Endothelial cell of umbilical vein (primary cell): ENCODE results near the gene GRIA4.

Source experiments
- CTCF ChIP-seq, 2 donors: IDR thresholded peaks; 1 replicate in 1 of 2; 2 replicates in 1 of 2; pipeline ENCODE4 v1.5.1; 2011; ENCODE audit warnings: low read length in 2 of 2, mild to moderate bottlenecking in 2 of 2, moderate library complexity in 2 of 2, control low read depth in 1 of 2, inconsistent platforms in 1 of 2, low read depth in 1 of 2; ENCODE audit not compliant: insufficient read depth in 1 of 2; ENCODE audit errors: extremely low read depth in 1 of 2
- EZH2 ChIP-seq: IDR thresholded peaks from 2 replicates; pipeline ENCODE4 v1.6.1; 2012; ENCODE audit warnings: borderline replicate concordance, low read depth, mild to moderate bottlenecking, moderate library complexity, low read length, inconsistent platforms; ENCODE audit not compliant: severe bottlenecking
- MYC ChIP-seq: IDR thresholded peaks from one replicate; pipeline ENCODE4 v1.6.1; 2011; ENCODE audit warnings: mild to moderate bottlenecking, low read depth, low read length

- no peak for TF ChIP-seq CTCF (IDR thresholded peaks at IDR 0.05; ENCODE audit: extremely low read depth in 1 of 2, insufficient read depth in 1 of 2, low read depth in 1 of 2, low read length in 2 of 2)
- no peak for TF ChIP-seq EZH2
- TF ChIP-seq MYC: no peak
These were observed 30.8 kb upstream of the GRIA4 start for GRCh38 chr11:105579111-105579510.
